Measurements from ENCODE around the gene ARHGAP6. TPM values are rescaled to one million over a fixed set of nuclear protein-coding genes. Genes with fewer than 3 reads are reported as not detected.

ARHGAP6 gene
- total RNA-seq, 1 donor from 2014 or later: 3.1 TPM

GRCh38 chrX:11533199-11533651, 132.5 kb downstream of the ARHGAP6 start:
- no peaks in the 10 kb centered on the region for H3K9me3 ChIP-seq (replicated peaks)
- H3K36me3 ChIP-seq: no peaks in the 10 kb centered on the region
- intact Hi-C loops (cut with micrococcal nuclease): loop anchor here (5.0 to 10.0 kb wide), 2 partner anchors 189 to 242 kb away; no protein-coding TSS in a partner anchor
- no peak for DNase-seq
- peak overlapping the region; percentile 38 for H3K27ac ChIP-seq (replicated peaks)
- H3K4me1 ChIP-seq: no peaks in the 10 kb centered on the region
- no peaks in the 10 kb centered on the region for H3K27me3 ChIP-seq (ENCODE audit: low read depth)
- no peak overlapping the region for H3K4me3 ChIP-seq
- TF ChIP-seq CTCF (IDR thresholded peaks at IDR 0.05; ENCODE audit: borderline replicate concordance): peak; percentile 80

- intact Hi-C loops (cut with micrococcal nuclease): loop anchor here (5.0 to 10.0 kb wide), 2 partner anchors 190 to 242 kb away; no protein-coding TSS in a partner anchor
- Histone ChIP-seq H3K27ac (replicated peaks) (peak overlapping the region; percentile 38), H3K36me3 (no peaks in the 10 kb centered on the region), H3K27me3 (ENCODE audit: low read depth) (no peaks in the 10 kb centered on the region), H3K4me3 (no peak overlapping the region), H3K9me3 (replicated peaks) (no peaks in the 10 kb centered on the region), H3K4me1 (no peaks in the 10 kb centered on the region)
- TF ChIP-seq CTCF (IDR thresholded peaks at IDR 0.05; ENCODE audit: borderline replicate concordance): no peak
- DNase-seq: no peak
These were observed 133.2 kb downstream of the ARHGAP6 start for GRCh38 chrX:11532291-11533078.

- Histone ChIP-seq H3K4me3 (no peak overlapping the region), H3K36me3 (no peaks in the 10 kb centered on the region), H3K4me1 (no peaks in the 10 kb centered on the region), H3K9me3 (replicated peaks) (no peaks in the 10 kb centered on the region), H3K27ac (replicated peaks) (peak overlapping the region; percentile 16), H3K27me3 (ENCODE audit: low read depth) (no peaks in the 10 kb centered on the region)
- TF ChIP-seq CTCF (IDR thresholded peaks at IDR 0.05; ENCODE audit: borderline replicate concordance): peak; percentile 42
- DNase-seq: no peak
- intact Hi-C loops (cut with micrococcal nuclease): loop anchor here (5.0 to 10.0 kb wide), 2 partner anchors 191 to 244 kb away; no protein-coding TSS in a partner anchor
These were observed 134.5 kb downstream of the ARHGAP6 start for GRCh38 chrX:11531226-11531625.

GRCh38 chrX:11530621-11531020, 135.1 kb downstream of the ARHGAP6 start:
- Histone ChIP-seq H3K9me3 (replicated peaks) (no peaks in the 10 kb centered on the region), H3K4me1 (no peaks in the 10 kb centered on the region), H3K4me3 (no peak overlapping the region), H3K27me3 (ENCODE audit: low read depth) (no peaks in the 10 kb centered on the region), H3K36me3 (no peaks in the 10 kb centered on the region), H3K27ac (replicated peaks) (peak overlapping the region; percentile 16)
- intact Hi-C loops (cut with micrococcal nuclease): loop anchor here (5.0 to 10.0 kb wide), 2 partner anchors 192 to 244 kb away; no protein-coding TSS in a partner anchor
- no peak for DNase-seq
- TF ChIP-seq CTCF (IDR thresholded peaks at IDR 0.05; ENCODE audit: borderline replicate concordance): no peak

GRCh38 chrX:11528623-11529022, 137.1 kb downstream of the ARHGAP6 start:
- Histone ChIP-seq H3K36me3 (no peaks in the 10 kb centered on the region), H3K27ac (replicated peaks) (no peak overlapping the region), H3K4me3 (no peak overlapping the region), H3K4me1 (no peaks in the 10 kb centered on the region), H3K27me3 (ENCODE audit: low read depth) (no peaks in the 10 kb centered on the region), H3K9me3 (replicated peaks) (no peaks in the 10 kb centered on the region)
- intact Hi-C loops (cut with micrococcal nuclease): no loop called here
- no peak for DNase-seq
- TF ChIP-seq CTCF (IDR thresholded peaks at IDR 0.05; ENCODE audit: borderline replicate concordance): no peak
